Mammary epithelial cell (primary cell): ENCODE measurements around the gene OXCT2.
"Not testable (repeated sequence)": the region's sequence is repeated elsewhere in the genome, so short reads cannot be mapped to it uniquely, and the experiment has no call there.

ENCODE experiments used
- CTCF ChIP-seq, 2 donors: IDR thresholded peaks in 1 of 2; conservative IDR thresholded peaks in 1 of 2; 2 replicates each; pipeline ENCODE4 v1.5.1; 2011 to 2012; ENCODE audit warnings: inconsistent platforms in 2 of 2, low read length in 2 of 2, mild to moderate bottlenecking in 2 of 2, control low read depth in 1 of 2, low read depth in 1 of 2; ENCODE audit not compliant: insufficient read depth in 1 of 2; ENCODE audit errors: extremely low read depth in 1 of 2
- EZH2 ChIP-seq: IDR thresholded peaks from 2 replicates; pipeline ENCODE4 v1.6.1; 2012; ENCODE audit warnings: low read length, inconsistent platforms, borderline replicate concordance

- TF ChIP-seq CTCF (conservative IDR thresholded peaks at IDR 0.05 in 1 of 2, IDR thresholded peaks at IDR 0.05 in 1 of 2; ENCODE audit: extremely low read depth in 1 of 2, insufficient read depth in 1 of 2, low read depth in 1 of 2, low read length in 2 of 2); EZH2: not testable (repeated sequence)
Measured at GRCh38 chr1:39766466-39766865, 4.7 kb downstream of the OXCT2 start.
